Measurements from ENCODE around the gene TUBB. TPM values are rescaled to one million over a fixed set of nuclear protein-coding genes. Genes with fewer than 3 reads are reported as not detected.

TUBB gene
- total and polyA plus RNA-seq, 2 of the 4 experiments (the other 2 are of a cell fraction) = 1,401 to 2,004 TPM

- no TSS peak for BruUV-seq (replicated peaks)
These were observed 12.8 kb upstream of the TUBB start for GRCh38 chr6:30707281-30707850.

More at GRCh38 chr6:30707281-30707850, 12.8 kb upstream of the TUBB start:
- dilution Hi-C loops (cut with HindIII; ENCODE audit: low sequenced_read_pairs, unreplicated experiment) = no loop called here
- DNase-seq = no peak
- 90% methylated on average over 2 of the region's 6 CpGs; no CpG with 5 or more reads in 1 of the 2 experiments for WGBS, 2 experiments (ENCODE audit: extremely low coverage in 2 of 2, insufficient read length in 1 of 2)
- H3K9me3 ChIP-seq (ENCODE audit: control insufficient read depth, insufficient read depth, low read length) = no peaks in the 10 kb centered on the region
- no peak overlapping the region for H3K4me2 ChIP-seq (ENCODE audit: low read depth, low read length)
- intact Hi-C loops (cut with micrococcal nuclease) = no loop called here
- no peak for ATAC-seq (ENCODE audit: low read depth)
- H3K27me3 ChIP-seq (ENCODE audit: control insufficient read depth, insufficient read depth, low read length) = no peaks in the 10 kb centered on the region
- no peak overlapping the region for H2AK9ac ChIP-seq (replicated peaks; ENCODE audit: low read depth, low read length, poor library complexity)
- H4K8ac ChIP-seq (ENCODE audit: low read depth in 2 of 2, low read length in 2 of 2) = no peak overlapping the region
- TF ChIP-seq CHD1 (IDR thresholded peaks at IDR 0.05; ENCODE audit: low read depth, low read length) = no peak
- no peak for TF ChIP-seq USF2 (IDR thresholded peaks at IDR 0.05; ENCODE audit: low read depth, low read length)
- TF ChIP-seq SMC3 (IDR thresholded peaks at IDR 0.05; ENCODE audit: low read depth, low read length) = no peak
- no peak for TF ChIP-seq FOS (IDR thresholded peaks at IDR 0.05; ENCODE audit: low read depth, low read length)
- TF ChIP-seq POLR2A (IDR thresholded peaks at IDR 0.05; ENCODE audit: low read depth, low read length) = no peak
- no peak for TF ChIP-seq MAZ (IDR thresholded peaks at IDR 0.05; ENCODE audit: borderline replicate concordance, low read depth, low read length)
- TF ChIP-seq RAD21 (IDR thresholded peaks at IDR 0.05; ENCODE audit: low read length) = no peak
- no peak for TF ChIP-seq RCOR1 (IDR thresholded peaks at IDR 0.05; ENCODE audit: insufficient replicate concordance, low read length)
- TF ChIP-seq CEBPB (IDR thresholded peaks at IDR 0.05; ENCODE audit: low read depth, low read length) = no peak
- no peak for TF ChIP-seq MXI1 (IDR thresholded peaks at IDR 0.05; ENCODE audit: borderline replicate concordance, low read depth, low read length)
- TF ChIP-seq RFX5 (IDR thresholded peaks at IDR 0.05; ENCODE audit: low read depth, low read length) = no peak
- no peak overlapping the region for H2BK120ac ChIP-seq (ENCODE audit: low read depth, low read length)
- H3K18ac ChIP-seq (ENCODE audit: low read depth, low read length) = no peak overlapping the region
- no peak overlapping the region for H3K56ac ChIP-seq (ENCODE audit: extremely low read depth, insufficient read depth, low read length)
- no peak overlapping the region for H2AK5ac ChIP-seq (ENCODE audit: low read depth, low read length)
- H2AFZ ChIP-seq (replicated peaks; ENCODE audit: low read length, poor library complexity) = no peak overlapping the region
- no peak overlapping the region for H2BK15ac ChIP-seq (ENCODE audit: low read depth, low read length)
- H3K4me3 ChIP-seq (ENCODE audit: insufficient read depth, low read depth, low read length) = no peak overlapping the region
- ChIA-PET POLR2A (ENCODE audit: unreplicated experiment) (no interaction called here), CTCF (no interaction called here)
- H3K4me1 ChIP-seq (ENCODE audit: control insufficient read depth, insufficient read depth, low read length) = no peaks in the 10 kb centered on the region
- no peak overlapping the region for H3K27ac ChIP-seq (ENCODE audit: insufficient read depth, low read length)
- no peak overlapping the region for H3K23ac ChIP-seq (ENCODE audit: low read depth, low read length)
- no peak overlapping the region for H3K9ac ChIP-seq (ENCODE audit: low read depth, low read length)
- no peak overlapping the region for H4K91ac ChIP-seq (ENCODE audit: insufficient read depth, low read depth, low read length)
- no peak overlapping the region for H2BK20ac ChIP-seq (ENCODE audit: low read depth, low read length)
- H3K36me3 ChIP-seq (ENCODE audit: control insufficient read depth, insufficient read depth, low read length) = peaks cover 44% of the 10 kb centered on the region
- no peak overlapping the region for H2BK5ac ChIP-seq (ENCODE audit: low read depth, low read length, poor library complexity, severe bottlenecking)
- H3K4ac ChIP-seq (ENCODE audit: low read depth, low read length) = no peak overlapping the region
- no peak overlapping the region for H3K14ac ChIP-seq (replicated peaks; ENCODE audit: low read depth, low read length)
- H3K79me1 ChIP-seq (ENCODE audit: low read depth in 1 of 2, low read length in 2 of 2) = no peaks in the 10 kb centered on the region
- no peak overlapping the region for H4K5ac ChIP-seq (ENCODE audit: low read depth, low read length)
- H3K9me1 ChIP-seq (ENCODE audit: insufficient read depth, low read length) = no peaks in the 10 kb centered on the region; the same call in 1 of the 2 replicates
- in situ Hi-C loops (cut with MboI; ENCODE audit: low sequenced_read_pairs) = no loop called here
- H4K20me1 ChIP-seq (ENCODE audit: insufficient read depth, low read length) = no peaks in the 10 kb centered on the region
